IMR-90 (cell line): ENCODE data around the gene FARSB. TPM values are rescaled to one million over a fixed set of nuclear protein-coding genes. Genes with fewer than 3 reads are reported as not detected.
A peak's percentile ranks its signal among the peaks of the same experiment; 100 is the strongest.

Experiments
- ATAC-seq: fragments of 200-7000 bp; cut with Tn5 transposase; 2 replicates; pipeline ENCODE4 v1.9.1; 2020; ENCODE audit warnings: low read depth, mild to moderate bottlenecking, moderate library complexity
- BruUV-seq: library from RNA; stranded (reverse); fragments of 400-500 nt; replicated peaks from 2 replicates; lab custom pipeline; 2021; lab: Mats Ljungman, UMichigan
- CTCF ChIA-PET: fragments of 300-600 bp; formaldehyde crosslinking; extraction: SDS; loops from one replicate; lab custom pipeline; 2021; ENCODE audit warnings: antibody characterized with exemption; lab: Yijun Ruan, JAX
- POLR2A ChIA-PET: fragments of 300-600 bp; sonication (Branson Sonifier 250); formaldehyde crosslinking; loops from one replicate; lab custom pipeline; 2022; ENCODE audit warnings: antibody characterized with exemption; ENCODE audit not compliant: unreplicated experiment; lab: Charles Lee
- DNase-seq: peaks from one replicate; pipeline ENCODE4 v3.0.0; 2013
- H2AFZ ChIP-seq: replicated peaks from 2 replicates; pipeline ENCODE3; 2013; ENCODE audit warnings: low read length, mild to moderate bottlenecking; ENCODE audit not compliant: poor library complexity
- H2AK5ac ChIP-seq: 2 replicates; pipeline ENCODE4 v1.6.1; 2013; ENCODE audit warnings: low read depth, low read length, inconsistent platforms
- H2AK9ac ChIP-seq: replicated peaks from 2 replicates; pipeline ENCODE3; 2013; ENCODE audit warnings: mild to moderate bottlenecking, low read depth, low read length, moderate library complexity; ENCODE audit not compliant: poor library complexity
- H2BK120ac ChIP-seq: 2 replicates; pipeline ENCODE4 v1.6.1; 2013; ENCODE audit warnings: low read depth, low read length, inconsistent platforms
- H2BK15ac ChIP-seq: 3 replicates; pipeline ENCODE4 v1.6.1; 2013; ENCODE audit warnings: low read depth, low read length, inconsistent platforms
- H2BK20ac ChIP-seq: 2 replicates; pipeline ENCODE4 v1.6.1; 2013; ENCODE audit warnings: low read depth, mild to moderate bottlenecking, inconsistent platforms, low read length, moderate library complexity
- H2BK5ac ChIP-seq: 2 replicates; pipeline ENCODE4 v1.6.1; 2013; ENCODE audit warnings: mild to moderate bottlenecking, low read depth, low read length, inconsistent platforms; ENCODE audit not compliant: poor library complexity, severe bottlenecking
- H3K14ac ChIP-seq: replicated peaks from 2 replicates; pipeline ENCODE4 v1.6.1; 2013; ENCODE audit warnings: low read depth, low read length, inconsistent platforms
- H3K18ac ChIP-seq: 2 replicates; pipeline ENCODE4 v1.6.1; 2013; ENCODE audit warnings: low read depth, low read length, control low read depth
- H3K23ac ChIP-seq: 2 replicates; pipeline ENCODE4 v1.6.1; 2013; ENCODE audit warnings: low read depth, low read length, inconsistent platforms
- H3K27ac ChIP-seq: 2 replicates; pipeline ENCODE4 v1.5.1; 2013; ENCODE audit warnings: mild to moderate bottlenecking, control low read depth, low read length; ENCODE audit not compliant: insufficient read depth
- H3K27me3 ChIP-seq: 2 replicates; pipeline ENCODE4 v1.6.1; 2013; ENCODE audit warnings: low read length; ENCODE audit not compliant: control insufficient read depth, insufficient read depth
- H3K36me3 ChIP-seq: 2 replicates; pipeline ENCODE4 v1.6.1; 2013; ENCODE audit warnings: low read length, mixed read lengths; ENCODE audit not compliant: control insufficient read depth, insufficient read depth
- H3K4ac ChIP-seq: 2 replicates; pipeline ENCODE4 v1.6.1; 2013; ENCODE audit warnings: low read depth, low read length, inconsistent platforms
- H3K4me1 ChIP-seq: 2 replicates; pipeline ENCODE4 v1.6.1; 2013; ENCODE audit warnings: low read length, mixed read lengths; ENCODE audit not compliant: control insufficient read depth, insufficient read depth
- H3K4me2 ChIP-seq: 2 replicates; pipeline ENCODE4 v1.6.1; 2013; ENCODE audit warnings: low read depth, mild to moderate bottlenecking, control low read depth, low read length, moderate library complexity
- H3K4me3 ChIP-seq: 2 replicates; pipeline ENCODE4 v1.5.1; 2013; ENCODE audit warnings: low read depth, mild to moderate bottlenecking, control low read depth, low read length, moderate library complexity; ENCODE audit not compliant: insufficient read depth
- H3K56ac ChIP-seq: 2 replicates; pipeline ENCODE4 v1.6.1; 2013; ENCODE audit warnings: low read length, inconsistent platforms; ENCODE audit not compliant: insufficient read depth; ENCODE audit errors: extremely low read depth
- H3K79me1 ChIP-seq, 2 experiments: 2 replicates each; pipeline ENCODE4 v1.6.1; 2013; ENCODE audit warnings: low read length in 2 of 2, inconsistent platforms in 1 of 2, low read depth in 1 of 2
- H3K9ac ChIP-seq: 2 replicates; pipeline ENCODE4 v1.6.1; 2013; ENCODE audit warnings: low read depth, low read length, control low read depth
- H3K9me1 ChIP-seq: 2 replicates; pipeline ENCODE4 v1.6.1; 2013; ENCODE audit warnings: low read length, inconsistent platforms; ENCODE audit not compliant: insufficient read depth
- H3K9me3 ChIP-seq: 2 replicates; pipeline ENCODE4 v1.6.1; 2013; ENCODE audit warnings: low read length; ENCODE audit not compliant: control insufficient read depth, insufficient read depth
- H4K20me1 ChIP-seq: 2 replicates; pipeline ENCODE4 v1.6.1; 2013; ENCODE audit warnings: low read length, inconsistent platforms; ENCODE audit not compliant: insufficient read depth
- H4K5ac ChIP-seq: 2 replicates; pipeline ENCODE4 v1.6.1; 2013; ENCODE audit warnings: mild to moderate bottlenecking, low read depth, low read length, control low read depth
- H4K8ac ChIP-seq, 2 experiments: 2 replicates each; pipeline ENCODE4 v1.6.1; 2013; ENCODE audit warnings: low read depth in 2 of 2, low read length in 2 of 2, control low read depth in 1 of 2, inconsistent platforms in 1 of 2
- H4K91ac ChIP-seq: 2 replicates; pipeline ENCODE4 v1.6.1; 2013; ENCODE audit warnings: low read depth, low read length, inconsistent platforms; ENCODE audit not compliant: insufficient read depth
- CTCF ChIP-seq: conservative IDR thresholded peaks from 2 replicates; pipeline ENCODE4 v1.5.1; 2012; ENCODE audit warnings: mild to moderate bottlenecking, low read depth, low read length, improper control_type of control experiment
- FOS ChIP-seq: fragments of 150-350 bp; IDR thresholded peaks from 2 replicates; pipeline ENCODE4 v1.6.1; 2016; ENCODE audit warnings: low read depth, low read length
- MAZ ChIP-seq: IDR thresholded peaks from 2 replicates; pipeline ENCODE4 v1.6.1; 2012; ENCODE audit warnings: low read depth, mild to moderate bottlenecking, low read length, improper control_type of control experiment, moderate library complexity, borderline replicate concordance
- MXI1 ChIP-seq: IDR thresholded peaks from 2 replicates; pipeline ENCODE4 v1.6.1; 2012; ENCODE audit warnings: low read depth, mild to moderate bottlenecking, low read length, moderate library complexity, borderline replicate concordance
- RCOR1 ChIP-seq: IDR thresholded peaks from 2 replicates; pipeline ENCODE4 v1.6.1; 2012; ENCODE audit warnings: mild to moderate bottlenecking, low read length, improper control_type of control experiment; ENCODE audit not compliant: insufficient replicate concordance
- SMC3 ChIP-seq: fragments of 150-350 bp; IDR thresholded peaks from 2 replicates; pipeline ENCODE4 v1.6.1; 2016; ENCODE audit warnings: low read depth, mild to moderate bottlenecking, antibody characterized with exemption, low read length, moderate library complexity
- USF2 ChIP-seq: fragments of 150-350 bp; IDR thresholded peaks from 2 replicates; pipeline ENCODE4 v1.6.1; 2017; ENCODE audit warnings: mild to moderate bottlenecking, antibody characterized with exemption, low read length, low read depth
- WGBS, 2 experiments: methylation state at CpG; one replicate each; pipeline versions ENCODE4 v1.1.5 to v1.1.7; 2013; ENCODE audit warnings: missing lambda C conversion rate in 2 of 2; ENCODE audit not compliant: insufficient read length in 1 of 2; ENCODE audit errors: extremely low coverage in 2 of 2; 5-methylcytosine and 5-hydroxymethylcytosine counted together
- dilution Hi-C: fragments of 300-500 bp; cut with HindIII; formaldehyde crosslinking; loops from one replicate; pipeline ENCODE4 v1.14.3; 2018; ENCODE audit warnings: low sequenced_read_pairs; ENCODE audit not compliant: unreplicated experiment
- in situ Hi-C: fragments of 300-500 bp; cut with MboI; formaldehyde crosslinking; loops from 3 replicates; pipeline ENCODE4 v1.14.3; 2019; ENCODE audit warnings: low sequenced_read_pairs, inconsistent platforms, mixed read lengths
- intact Hi-C: fragments of 100-400 bp; cut with micrococcal nuclease; formaldehyde crosslinking; loops from 2 replicates; pipeline ENCODE4 v1.10.0; 2022
- polyA plus RNA-seq, 3 experiments: library from polyadenylated mRNA; depleted of rRNA; stranded (reverse); fragments of >200 nt; gene quantifications; 2 replicates each; pipeline ENCODE4 v1.2.3, GENCODE V29; 2012; ENCODE audit warnings: low replicate concordance in 1 of 3
- total RNA-seq: library from RNA; depleted of rRNA; stranded (reverse); fragments of >200 nt; gene quantifications from 2 replicates; pipeline ENCODE4 v1.2.3, GENCODE V29; 2012

FARSB gene
- total and polyA plus RNA-seq, 2 of the 4 experiments (the other 2 are of a cell fraction) = 21.1 to 32.5 TPM

- no TSS peak for BruUV-seq
- in situ Hi-C loops = no loop called here
Measured at GRCh38 chr2:222651718-222652418, 4.0 kb downstream of the FARSB start.

More at GRCh38 chr2:222651718-222652418, 4.0 kb downstream of the FARSB start:
- TF ChIP-seq CTCF = no peak
- TF ChIP-seq MAZ = no peak
- no peak for TF ChIP-seq FOS
- TF ChIP-seq USF2 = no peak
- no peak for TF ChIP-seq MXI1
- TF ChIP-seq SMC3 = no peak
- no peak for TF ChIP-seq RCOR1
- H3K27ac ChIP-seq = no peak overlapping the region
- no peak overlapping the region for H2BK20ac ChIP-seq
- H3K4ac ChIP-seq = no peak overlapping the region
- H4K20me1 ChIP-seq = 0 out of 2 replicates have a peak, but pooled peaks cover 3% of the 10 kb centered on the region
- H3K56ac ChIP-seq = no peak overlapping the region
- no peak overlapping the region for H2AK9ac ChIP-seq
- ChIA-PET CTCF (interaction anchor here (0.6 kb wide), 1 partner anchor 950 kb away, joined by 5 read pairs; the partner anchor contains the start of gene SCG2), POLR2A (no interaction called here)
- H4K8ac ChIP-seq = no peak overlapping the region
- peaks cover 10% of the 10 kb centered on the region for H3K36me3 ChIP-seq
- H4K91ac ChIP-seq = no peak overlapping the region
- no peak overlapping the region for H3K23ac ChIP-seq
- no peak overlapping the region for H2BK5ac ChIP-seq
- intact Hi-C loops (no loop called here), dilution Hi-C loops (no loop called here)
- H3K9me3 ChIP-seq = no peaks in the 10 kb centered on the region
- no peak for ATAC-seq
- H3K18ac ChIP-seq = no peak overlapping the region
- no peaks in the 10 kb centered on the region for H3K27me3 ChIP-seq
- H3K14ac ChIP-seq = no peak overlapping the region
- no peak overlapping the region; the same call in 1 of the 2 replicates for H4K5ac ChIP-seq
- H2BK15ac ChIP-seq = no peak overlapping the region
- H3K9ac ChIP-seq = no peak overlapping the region
- peaks cover 40 to 49% of the 10 kb centered on the region in 2 experiments for H3K79me1 ChIP-seq
- no peak overlapping the region for H2BK120ac ChIP-seq
- no peak overlapping the region for H3K4me2 ChIP-seq
- H2AFZ ChIP-seq = no peak overlapping the region
- H3K4me3 ChIP-seq = no peak overlapping the region
- H3K4me1 ChIP-seq = no peaks in the 10 kb centered on the region; the same call in 1 of the 2 replicates
- peaks cover 3% of the 10 kb centered on the region; the same call in 1 of the 2 replicates for H3K9me1 ChIP-seq
- peak; percentile 28 for DNase-seq
- WGBS, 2 experiments = no CpG with 5 or more reads among the region's 4 CpGs
- no peak overlapping the region for H2AK5ac ChIP-seq
